Measurements from ENCODE around the gene AFAP1L1. TPM values are rescaled to one million over a fixed set of nuclear protein-coding genes. Genes with fewer than 3 reads are reported as not detected.

Gene AFAP1L1
- polyA plus RNA-seq, 2 of the 4 experiments (the other 2 are of a cell fraction): 1.5 to 3.5 TPM

GRCh38 chr5:149322518-149322917 is 50.9 kb downstream of the AFAP1L1 start:
- Histone ChIP-seq H3K4me2 (no peak overlapping the region), H3K9me3 (no peaks in the 10 kb centered on the region), H3K27ac (no peak overlapping the region; a peak in 1 of 6 replicates), H3K4me3 (no peak overlapping the region), H3K4me1 (peaks cover 25% of the 10 kb centered on the region)
- ChIA-PET CTCF (interaction anchor here (1.3 to 21.3 kb wide), 6 partner anchors 10 to 314 kb away, joined by 3 to 275 read pairs (median 3); partner anchors contain the start of gene IL17B), POLR2A (interaction anchor here (1.7 kb wide), 1 partner anchor 23 kb away, joined by 5 read pairs; the partner anchor contains the start of gene GRPEL2)
- no peak for TF ChIP-seq RAD21 (conservative IDR thresholded peaks at IDR 0.05 in 1 of 2, IDR thresholded peaks at IDR 0.05 in 1 of 2)
- TF ChIP-seq JUNB (IDR thresholded peaks at IDR 0.05): no peak
- TF ChIP-seq BCL3 (IDR thresholded peaks at IDR 0.05): no peak
- no peak for TF ChIP-seq POLR2A (IDR thresholded peaks at IDR 0.05; ENCODE audit: low read length)
- no peak for TF ChIP-seq CBX8 (IDR thresholded peaks at IDR 0.05)
- no peak for TF ChIP-seq PHF8 (IDR thresholded peaks at IDR 0.05; ENCODE audit: borderline replicate concordance, low read depth)
- TF ChIP-seq HDAC2 (IDR thresholded peaks at IDR 0.05): no peak
- TF ChIP-seq HOXA7 (CRISPR knock-in tag; IDR thresholded peaks at IDR 0.05): no peak
- ATAC-seq (no peak), DNase-seq (ENCODE audit: low read depth in 1 of 2, low spot score in 1 of 2) (no peak), FAIRE-seq (no peak)
- WGBS (ENCODE audit: missing lambda C conversion rate): 85% methylated on average over 11 of the region's 12 CpGs

GRCh38 chr5:149323210-149323609 is 51.6 kb downstream of the AFAP1L1 start:
- Histone ChIP-seq H3K4me1 (peaks cover 25% of the 10 kb centered on the region), H3K4me3 (no peak overlapping the region), H3K4me2 (no peak overlapping the region), H3K27ac (no peak overlapping the region; a peak in 1 of 6 replicates), H3K9me3 (no peaks in the 10 kb centered on the region)
- POLR2A ChIA-PET: interaction anchor here (1.7 kb wide), 1 partner anchor 22 kb away, joined by 5 read pairs; the partner anchor contains the start of gene GRPEL2
- CTCF ChIA-PET: interaction anchor here (0.8 to 21.3 kb wide), 6 partner anchors 10 to 313 kb away, joined by 3 to 275 read pairs (median 3); partner anchors contain the start of gene IL17B
- no peak for ATAC-seq
- TF ChIP-seq USF2 (IDR thresholded peaks at IDR 0.05): no peak
- TF ChIP-seq ZNF302 (CRISPR knock-in tag; IDR thresholded peaks at IDR 0.05): no peak
- TF ChIP-seq BCL3 (IDR thresholded peaks at IDR 0.05): no peak
- TF ChIP-seq RAD21 (conservative IDR thresholded peaks at IDR 0.05 in 1 of 2, IDR thresholded peaks at IDR 0.05 in 1 of 2): no peak
- no peak for TF ChIP-seq ATOH8 (CRISPR knock-in tag; IDR thresholded peaks at IDR 0.05; ENCODE audit: low read depth)
- TF ChIP-seq NPAS2 (CRISPR knock-in tag; IDR thresholded peaks at IDR 0.05; ENCODE audit: borderline replicate concordance): no peak
- no peak for TF ChIP-seq CHD4 (IDR thresholded peaks at IDR 0.05; ENCODE audit: borderline replicate concordance)
- TF ChIP-seq SMC3 (IDR thresholded peaks at IDR 0.05): no peak
- no peak for TF ChIP-seq ELK1 (IDR thresholded peaks at IDR 0.05; ENCODE audit: low read depth, low read length)
- no peak for TF ChIP-seq BHLHE40 (IDR thresholded peaks at IDR 0.05; ENCODE audit: low read depth, low read length)
- TF ChIP-seq ZC3H11A (IDR thresholded peaks at IDR 0.05): no peak
- TF ChIP-seq NR3C1 (IDR thresholded peaks at IDR 0.05): no peak
- no peak for TF ChIP-seq MAX (IDR thresholded peaks at IDR 0.05)
- TF ChIP-seq CBX8 (IDR thresholded peaks at IDR 0.05): no peak
- no peak for TF ChIP-seq HDAC2 (IDR thresholded peaks at IDR 0.05)
- no peak for TF ChIP-seq EHF (CRISPR knock-in tag; IDR thresholded peaks at IDR 0.05)
- TF ChIP-seq HES2 (IDR thresholded peaks at IDR 0.05): no peak
- FAIRE-seq: no peak
- DNase-seq (ENCODE audit: low read depth in 1 of 2, low spot score in 1 of 2): no peak
